Left lung (tissue), 10 donors: ENCODE data around the gene PDCD1. TPM values are rescaled to one million over a fixed set of nuclear protein-coding genes. Genes with fewer than 3 reads are reported as not detected.
A peak's percentile ranks its signal among the peaks of the same experiment; 100 is the strongest.
"Not testable (repeated sequence)": the region's sequence is repeated elsewhere in the genome, so short reads cannot be mapped to it uniquely, and the experiment has no call there.

Experiments used
- ATAC-seq: fragments of 200-7000 bp; cut with Tn5 transposase; one replicate; pipeline ENCODE4 v1.9.1; 2020; ENCODE audit warnings: moderate library complexity
- DNase-seq, 4 donors: peaks; one replicate each; pipeline ENCODE4 v3.0.0-alpha.2; 2013 to 2020
- H3K27ac ChIP-seq, 2 donors: fragments of 200-600 bp; sonication (generic) in 1 of 2; one replicate each; pipeline versions ENCODE4 v1.5.0 to v1.8.0; 2020 to 2021
- H3K27me3 ChIP-seq, 2 donors: fragments of 200-600 bp; sonication (generic) in 1 of 2; one replicate each; pipeline versions ENCODE4 v1.5.0 to v1.8.0; 2020 to 2021
- H3K36me3 ChIP-seq, 2 donors: fragments of 200-600 bp; sonication (generic) in 1 of 2; one replicate each; pipeline versions ENCODE4 v1.5.0 to v1.8.0; 2020 to 2021
- H3K4me1 ChIP-seq, 2 donors: fragments of 200-600 bp; one replicate each; pipeline ENCODE4 v1.8.0; 2021
- H3K4me3 ChIP-seq, 2 donors: fragments of 200-600 bp; sonication (generic) in 1 of 2; one replicate each; pipeline versions ENCODE4 v1.5.0 to v1.8.0; 2020 to 2021; ENCODE audit warnings: mild to moderate bottlenecking in 1 of 2
- H3K9me3 ChIP-seq, 2 donors: fragments of 200-600 bp; sonication (generic) in 1 of 2; one replicate each; pipeline versions ENCODE4 v1.5.0 to v1.8.0; 2020 to 2021
- intact Hi-C, 2 donors: fragments of 100-400 bp; cut with DNase I; formaldehyde crosslinking; loops; one replicate each; pipeline versions ENCODE4 v1.11.2 to v1.14.2; 2022
- polyA plus RNA-seq, 6 donors: library from polyadenylated mRNA; unstranded; fragments of 120-200 nt; gene quantifications; one replicate each; pipeline ENCODE4 v1.2.1, GENCODE V29; 2013; ENCODE audit not compliant: insufficient read length in 6 of 6
- total RNA-seq, 2 donors: library from RNA; stranded (reverse); fragmentation: NEBNext Ultra II Directional; extraction: Animal tissue kit (Norgen Biotek cat#: 25700); gene quantifications; one replicate each; pipeline ENCODE4 v1.2.1, GENCODE V29; 2021
- TF ChIP-seq, protein P1 (sequence below), 2 donors: fragments of 200-600 bp; sonication (generic) in 1 of 2; IDR thresholded peaks; one replicate each; pipeline versions ENCODE4 v1.5.0 to v1.8.0; 2021; ENCODE audit warnings: antibody characterized with exemption in 2 of 2
- donor health status: DM: no; HTN: yes; CAD: no.
- donor health status: DM: no; HTN: no; CAD: no.

PDCD1 gene
- total and polyA plus RNA-seq, 8 donors: 0.15 to 1.1 (median 0.31) TPM

DNA sequence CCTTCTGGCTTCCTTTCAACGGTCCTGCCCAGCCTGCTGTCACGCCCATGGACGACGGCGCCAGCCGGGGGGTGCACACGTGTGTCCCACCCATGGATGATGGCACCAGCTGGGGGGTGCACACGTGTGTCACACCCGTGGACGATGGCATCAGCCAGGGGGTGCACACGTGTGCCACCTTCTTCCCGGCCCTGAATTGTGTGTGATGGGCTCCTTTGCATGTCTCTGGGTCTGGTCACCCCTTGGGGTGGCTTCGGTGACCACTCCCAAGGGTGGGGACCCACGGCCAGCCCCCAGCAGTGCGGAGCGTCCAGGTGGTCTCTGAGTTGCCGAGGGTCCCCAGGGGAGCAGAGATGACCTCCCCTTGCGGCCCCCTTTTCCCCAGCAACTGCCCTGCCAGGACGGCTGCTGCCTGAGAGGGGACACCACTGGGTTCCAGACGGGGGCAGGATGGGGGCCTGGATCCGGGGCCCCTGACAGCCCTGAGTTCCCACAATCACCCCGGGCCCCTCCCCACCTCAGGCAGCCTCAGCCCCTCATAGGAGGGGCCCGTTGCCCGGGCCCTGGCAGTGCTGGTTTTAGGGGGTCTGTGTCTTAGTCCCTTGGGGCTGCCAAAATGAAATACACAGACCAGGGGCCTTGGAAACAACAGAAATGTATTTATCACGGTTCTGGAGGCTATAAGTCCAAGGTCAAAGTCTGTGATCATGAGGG, 40.3 kb downstream of the PDCD1 start:
- no peaks in the 10 kb centered on the region for H3K9me3 ChIP-seq
- TF ChIP-seq, protein P1, sequence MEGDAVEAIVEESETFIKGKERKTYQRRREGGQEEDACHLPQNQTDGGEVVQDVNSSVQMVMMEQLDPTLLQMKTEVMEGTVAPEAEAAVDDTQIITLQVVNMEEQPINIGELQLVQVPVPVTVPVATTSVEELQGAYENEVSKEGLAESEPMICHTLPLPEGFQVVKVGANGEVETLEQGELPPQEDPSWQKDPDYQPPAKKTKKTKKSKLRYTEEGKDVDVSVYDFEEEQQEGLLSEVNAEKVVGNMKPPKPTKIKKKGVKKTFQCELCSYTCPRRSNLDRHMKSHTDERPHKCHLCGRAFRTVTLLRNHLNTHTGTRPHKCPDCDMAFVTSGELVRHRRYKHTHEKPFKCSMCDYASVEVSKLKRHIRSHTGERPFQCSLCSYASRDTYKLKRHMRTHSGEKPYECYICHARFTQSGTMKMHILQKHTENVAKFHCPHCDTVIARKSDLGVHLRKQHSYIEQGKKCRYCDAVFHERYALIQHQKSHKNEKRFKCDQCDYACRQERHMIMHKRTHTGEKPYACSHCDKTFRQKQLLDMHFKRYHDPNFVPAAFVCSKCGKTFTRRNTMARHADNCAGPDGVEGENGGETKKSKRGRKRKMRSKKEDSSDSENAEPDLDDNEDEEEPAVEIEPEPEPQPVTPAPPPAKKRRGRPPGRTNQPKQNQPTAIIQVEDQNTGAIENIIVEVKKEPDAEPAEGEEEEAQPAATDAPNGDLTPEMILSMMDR (IDR thresholded peaks at IDR 0.05): no peak
- intact Hi-C loops: no loop called here
- H3K4me3 ChIP-seq: no peak overlapping the region
- H3K27ac ChIP-seq: no peak overlapping the region
- H3K36me3 ChIP-seq: no peaks in the 10 kb centered on the region
- ATAC-seq (no peak), DNase-seq (peak in 2 of 4 donors; percentile 28 to 68)
- peaks cover 0 to 44% of the 10 kb centered on the region in 2 donors for H3K27me3 ChIP-seq
- peaks cover 0 to 9% of the 10 kb centered on the region in 2 donors for H3K4me1 ChIP-seq

DNA sequence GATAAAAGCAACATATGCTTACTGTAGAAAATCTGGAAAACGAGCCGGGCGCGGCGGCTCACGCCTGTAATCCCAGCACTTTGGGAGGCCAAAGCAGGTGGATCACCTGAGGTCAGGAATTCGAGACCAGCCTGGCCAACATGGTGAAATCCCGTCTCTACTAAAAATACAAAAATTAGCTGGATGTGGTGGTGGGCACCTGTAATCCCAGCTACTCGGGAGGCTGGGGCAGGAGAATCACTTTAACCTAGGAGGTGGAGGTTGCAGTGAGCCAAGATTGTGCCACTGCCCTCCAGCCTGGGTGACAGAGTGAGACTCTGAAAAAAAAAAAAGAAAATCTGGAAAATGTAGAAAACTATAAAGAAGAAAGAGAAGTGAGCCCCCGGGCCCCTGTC, 40.9 kb downstream of the PDCD1 start:
- H3K4me3 ChIP-seq, intact Hi-C loops, H3K27ac ChIP-seq, ATAC-seq, DNase-seq, H3K36me3 ChIP-seq, H3K9me3 ChIP-seq: not testable (repeated sequence)
- H3K4me1 ChIP-seq: peaks cover 0 to 12% of the 10 kb centered on the region in 2 donors
- H3K27me3 ChIP-seq: peaks cover 0 to 44% of the 10 kb centered on the region in 2 donors

DNA sequence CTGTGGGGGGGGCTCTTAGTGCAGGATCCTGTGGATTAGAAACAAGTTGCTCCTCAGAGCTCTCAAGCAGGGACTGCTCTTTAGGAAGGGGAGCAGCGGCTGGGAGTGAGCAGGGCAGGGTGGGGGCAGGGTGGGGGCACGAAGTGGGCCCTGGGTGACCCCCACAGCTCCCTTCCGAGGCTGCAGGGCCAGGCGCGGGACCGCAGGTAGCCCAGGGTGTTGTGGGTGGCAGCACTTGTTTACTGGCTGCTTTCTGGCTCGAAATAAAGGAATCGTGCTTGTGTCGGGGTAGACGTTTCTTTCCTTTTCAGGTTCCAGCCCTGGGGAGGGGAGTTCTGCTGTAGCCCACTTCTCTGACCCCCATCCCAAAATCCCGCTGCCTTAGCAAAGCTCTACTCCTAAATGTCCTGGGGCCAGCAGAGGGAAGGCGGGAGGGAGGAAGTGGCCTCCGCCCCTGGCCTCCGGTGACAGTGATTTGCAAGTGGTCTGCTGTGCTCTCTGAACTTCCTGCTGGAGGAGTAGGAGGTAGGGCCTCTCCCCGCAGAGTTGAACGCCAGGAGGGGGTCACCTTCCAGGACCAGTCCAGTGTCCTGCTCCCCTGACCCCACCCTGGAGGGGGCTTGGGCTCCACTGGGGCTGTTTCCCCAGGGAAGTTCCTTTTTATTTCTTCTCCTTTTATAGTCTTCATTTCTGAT, 41.4 kb downstream of the PDCD1 start:
- intact Hi-C loops: no loop called here
- Histone ChIP-seq H3K4me1 (peaks cover 0 to 12% of the 10 kb centered on the region in 2 donors), H3K36me3 (no peaks in the 10 kb centered on the region), H3K27me3 (peaks cover 0 to 46% of the 10 kb centered on the region in 2 donors), H3K4me3 (no peak overlapping the region), H3K27ac (no peak overlapping the region), H3K9me3 (no peaks in the 10 kb centered on the region)
- TF ChIP-seq, protein P1 (IDR thresholded peaks at IDR 0.05): no peak
- ATAC-seq (no peak), DNase-seq (peak in 2 of 4 donors; percentile 31 to 36)

DNA sequence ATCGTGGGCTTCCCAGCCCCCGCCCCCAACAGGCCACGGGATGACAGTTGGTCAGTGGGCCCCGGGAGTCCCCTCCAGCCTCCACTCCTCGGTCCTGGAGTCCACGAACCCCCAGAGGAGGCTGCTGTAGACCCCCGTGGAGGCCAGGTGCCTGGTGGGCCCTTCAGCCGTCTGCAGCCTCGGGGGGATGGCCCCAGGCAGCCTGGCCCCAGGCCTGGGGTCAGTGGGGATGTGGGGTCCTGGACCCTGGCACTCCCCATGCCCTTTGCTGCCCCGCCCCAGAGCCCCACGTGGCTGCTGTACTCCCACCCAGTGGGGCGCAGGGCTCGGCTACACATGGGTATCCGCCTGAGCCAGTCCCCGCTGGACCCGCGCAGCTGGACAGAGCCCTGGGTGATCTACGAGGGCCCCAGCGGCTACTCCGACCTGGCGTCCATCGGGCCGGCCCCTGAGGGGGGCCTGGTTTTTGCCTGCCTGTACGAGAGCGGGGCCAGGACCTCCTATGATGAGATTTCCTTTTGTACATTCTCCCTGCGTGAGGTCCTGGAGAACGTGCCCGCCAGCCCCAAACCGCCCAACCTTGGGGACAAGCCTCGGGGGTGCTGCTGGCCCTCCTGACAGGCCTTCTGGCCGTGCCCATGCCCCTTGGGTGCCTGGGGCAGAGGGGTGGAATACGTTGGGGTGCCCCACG, 42.1 kb downstream of the PDCD1 start:
- peaks cover 0 to 12% of the 10 kb centered on the region in 2 donors for H3K4me1 ChIP-seq
- ATAC-seq: no peak

More for the DNA sequence above, 42.1 kb downstream of the PDCD1 start:
- intact Hi-C loops: no loop called here
- Histone ChIP-seq H3K4me3 (no peak overlapping the region), H3K36me3 (no peaks in the 10 kb centered on the region), H3K9me3 (no peaks in the 10 kb centered on the region), H3K27me3 (peaks cover 0 to 53% of the 10 kb centered on the region in 2 donors), H3K27ac (no peak overlapping the region)
- TF ChIP-seq, protein P1 (IDR thresholded peaks at IDR 0.05): no peak
- DNase-seq: peak in 1 of 4 donors; percentile 80
